ENCODE measurements around the gene PCK1.

DNA sequence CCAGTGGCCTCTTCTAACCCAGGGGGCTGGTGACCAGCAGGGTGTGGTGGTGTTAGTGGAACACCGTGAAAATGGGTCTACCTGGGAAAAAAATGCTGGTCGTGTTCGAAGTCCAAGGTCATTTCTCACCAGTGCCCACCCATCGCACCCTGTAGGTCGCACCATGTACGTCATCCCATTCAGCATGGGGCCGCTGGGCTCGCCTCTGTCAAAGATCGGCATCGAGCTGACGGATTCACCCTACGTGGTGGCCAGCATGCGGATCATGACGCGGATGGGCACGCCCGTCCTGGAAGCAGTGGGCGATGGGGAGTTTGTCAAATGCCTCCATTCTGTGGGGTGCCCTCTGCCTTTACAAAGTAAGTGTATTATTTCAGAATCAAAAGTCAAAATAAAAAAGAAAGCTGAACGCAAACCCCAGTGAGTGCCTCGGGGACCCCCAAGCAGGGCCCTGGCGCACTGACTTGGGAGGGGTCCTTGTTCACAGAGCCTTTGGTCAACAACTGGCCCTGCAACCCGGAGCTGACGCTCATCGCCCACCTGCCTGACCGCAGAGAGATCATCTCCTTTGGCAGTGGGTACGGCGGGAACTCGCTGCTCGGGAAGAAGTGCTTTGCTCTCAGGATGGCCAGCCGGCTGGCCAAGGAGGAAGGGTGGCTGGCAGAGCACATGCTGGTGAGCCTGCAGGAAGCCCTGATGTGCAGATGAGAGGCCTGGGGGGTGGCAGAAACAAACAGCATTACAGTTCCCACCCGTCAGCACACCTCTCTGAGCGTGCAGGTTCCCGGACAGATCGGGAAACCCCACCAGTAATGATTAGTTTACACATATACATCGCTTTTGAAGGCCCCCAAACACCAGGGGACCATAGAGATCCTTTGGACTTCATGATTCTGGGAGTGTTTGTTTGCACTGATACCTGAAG lies 1.9 kb downstream of the PCK1 start:
- TF ChIP-seq, protein P1, sequence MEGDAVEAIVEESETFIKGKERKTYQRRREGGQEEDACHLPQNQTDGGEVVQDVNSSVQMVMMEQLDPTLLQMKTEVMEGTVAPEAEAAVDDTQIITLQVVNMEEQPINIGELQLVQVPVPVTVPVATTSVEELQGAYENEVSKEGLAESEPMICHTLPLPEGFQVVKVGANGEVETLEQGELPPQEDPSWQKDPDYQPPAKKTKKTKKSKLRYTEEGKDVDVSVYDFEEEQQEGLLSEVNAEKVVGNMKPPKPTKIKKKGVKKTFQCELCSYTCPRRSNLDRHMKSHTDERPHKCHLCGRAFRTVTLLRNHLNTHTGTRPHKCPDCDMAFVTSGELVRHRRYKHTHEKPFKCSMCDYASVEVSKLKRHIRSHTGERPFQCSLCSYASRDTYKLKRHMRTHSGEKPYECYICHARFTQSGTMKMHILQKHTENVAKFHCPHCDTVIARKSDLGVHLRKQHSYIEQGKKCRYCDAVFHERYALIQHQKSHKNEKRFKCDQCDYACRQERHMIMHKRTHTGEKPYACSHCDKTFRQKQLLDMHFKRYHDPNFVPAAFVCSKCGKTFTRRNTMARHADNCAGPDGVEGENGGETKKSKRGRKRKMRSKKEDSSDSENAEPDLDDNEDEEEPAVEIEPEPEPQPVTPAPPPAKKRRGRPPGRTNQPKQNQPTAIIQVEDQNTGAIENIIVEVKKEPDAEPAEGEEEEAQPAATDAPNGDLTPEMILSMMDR (conservative IDR thresholded peaks at IDR 0.05 in 1 of 2, IDR thresholded peaks at IDR 0.05 in 1 of 2; ENCODE audit: extremely low read depth in 1 of 2, insufficient read depth in 1 of 2, low read depth in 1 of 2, low read length in 2 of 2): no peak
- TF ChIP-seq EZH2 (IDR thresholded peaks at IDR 0.05; ENCODE audit: borderline replicate concordance, low read length): no peak
